GM12878 (cell line): ENCODE results near the gene ELOVL5. TPM values are rescaled to one million over a fixed set of nuclear protein-coding genes. Genes with fewer than 3 reads are reported as not detected.

Experiments used
- ATF7 ChIP-seq: fragments of 450-650 bp; IDR thresholded peaks from 2 replicates; pipeline ENCODE4 v1.6.1; 2016; ENCODE audit warnings: low read depth, mild to moderate bottlenecking
- BACH1 ChIP-seq: fragments of 450-650 bp; IDR thresholded peaks from 2 replicates; pipeline ENCODE4 v1.6.1; 2017; ENCODE audit warnings: mild to moderate bottlenecking, borderline replicate concordance
- CREM ChIP-seq: IDR thresholded peaks from 2 replicates; pipeline ENCODE4 v1.6.1; 2014; ENCODE audit warnings: antibody characterized with exemption, low read depth
- IKZF2 ChIP-seq, 2 experiments: fragments of 450-650 bp; IDR thresholded peaks; 2 replicates each; pipeline ENCODE4 v1.6.1; 2017; ENCODE audit warnings: mild to moderate bottlenecking in 2 of 2, moderate library complexity in 2 of 2
- KLF5 ChIP-seq: fragments of 450-650 bp; IDR thresholded peaks from 2 replicates; pipeline ENCODE4 v1.6.1; 2014; ENCODE audit warnings: mild to moderate bottlenecking; ENCODE audit not compliant: partially characterized antibody
- LARP7 ChIP-seq: fragments of 450-650 bp; IDR thresholded peaks from 2 replicates; pipeline ENCODE4 v1.6.1; 2017; ENCODE audit warnings: mild to moderate bottlenecking
- MTA2 ChIP-seq: fragments of 450-650 bp; IDR thresholded peaks from 2 replicates; pipeline ENCODE4 v1.6.1; 2016; ENCODE audit warnings: low read depth, mild to moderate bottlenecking, moderate library complexity
- RUNX3 ChIP-seq: IDR thresholded peaks from 2 replicates; pipeline ENCODE4 v1.6.1; 2012; ENCODE audit warnings: low read length, inconsistent platforms
- SIN3A ChIP-seq: IDR thresholded peaks from 2 replicates; pipeline ENCODE4 v1.6.1; 2012; ENCODE audit warnings: low read depth, low read length, improper control_type of control experiment
- TARDBP ChIP-seq: IDR thresholded peaks from 2 replicates; pipeline ENCODE4 v1.6.1; 2016; ENCODE audit warnings: borderline replicate concordance
- TCF12 ChIP-seq: IDR thresholded peaks from 2 replicates; pipeline ENCODE4 v1.6.1; 2011; ENCODE audit warnings: low read depth, mild to moderate bottlenecking, low read length
- ZNF217 ChIP-seq: fragments of 450-650 bp; IDR thresholded peaks from 2 replicates; pipeline ENCODE4 v1.6.1; 2017; ENCODE audit warnings: antibody characterized with exemption, mild to moderate bottlenecking
- ZNF274 ChIP-seq: IDR thresholded peaks from one replicate; pipeline ENCODE4 v1.8.0; 2011; ENCODE audit not compliant: insufficient read length, insufficient read depth
- ZZZ3 ChIP-seq: IDR thresholded peaks from 2 replicates; pipeline ENCODE4 v1.6.1; 2011; ENCODE audit warnings: low read depth; ENCODE audit not compliant: control insufficient read depth, insufficient read length
- polyA plus RNA-seq, 11 experiments: library from polyadenylated mRNA; depleted of rRNA in 4 of 11; unstranded in 6 of 11; stranded (reverse) in 5 of 11; fragments of >200 nt; fragmentation: Nextera tagmentation in 4 of 11; fragmentation: Illumina TruSeq in 1 of 11; extraction: Ambion mirVana in 4 of 11; extraction: Trizol in 1 of 11; gene quantifications; 1 replicate in 1 of 11; 2 replicates in 10 of 11; pipeline versions ENCODE4 v1.2.1 to v1.2.3, GENCODE V29; 2011 to 2016; ENCODE audit warnings: inconsistent platforms in 2 of 11, missing spikeins in 2 of 11, low read depth in 1 of 11
- total RNA-seq, 4 experiments: library from RNA; depleted of rRNA in 3 of 4; stranded (reverse); fragments of >200 nt in 3 of 4; fragmentation: Illumina TruSeq in 1 of 4; extraction: Trizol in 1 of 4; gene quantifications; 2 replicates each; pipeline versions ENCODE4 v1.2.1 to v1.2.3, GENCODE V29; 2013 to 2021
- TF ChIP-seq, protein P1 (sequence below): fragments of 450-650 bp; IDR thresholded peaks from 2 replicates; pipeline ENCODE4 v1.6.1; 2016; ENCODE audit warnings: mild to moderate bottlenecking
- TF ChIP-seq, protein P2 (sequence below): fragments of 450-650 bp; IDR thresholded peaks from 2 replicates; pipeline ENCODE4 v1.6.1; 2017; ENCODE audit warnings: mild to moderate bottlenecking, low read depth, inconsistent platforms; ENCODE audit not compliant: poor library complexity, severe bottlenecking
- TF ChIP-seq, protein P3 (sequence below): IDR thresholded peaks from 2 replicates; pipeline ENCODE4 v1.6.1; 2011; ENCODE audit warnings: borderline replicate concordance, low read depth, mild to moderate bottlenecking, moderate library complexity, mixed read lengths, low read length; ENCODE audit not compliant: insufficient read depth; ENCODE audit errors: extremely low read length
- TF ChIP-seq, protein P4 (sequence below): fragments of 450-650 bp; formaldehyde crosslinking; IDR thresholded peaks from 2 replicates; pipeline ENCODE4 v1.5.0; 2022; ENCODE audit warnings: mild to moderate bottlenecking, missing genetic modification characterization
- TF ChIP-seq, protein P5 (sequence below): fragments of 150-350 bp; IDR thresholded peaks from 2 replicates; pipeline ENCODE4 v1.6.1; 2014; ENCODE audit warnings: mild to moderate bottlenecking, low read depth, low read length
- TF ChIP-seq, protein P6 (sequence below): IDR thresholded peaks from 2 replicates; pipeline ENCODE4 v1.6.1; 2012; ENCODE audit warnings: low read depth, low read length, improper control_type of control experiment

Gene ELOVL5
- total and polyA plus RNA-seq, 10 of the 15 experiments (the other 5 are each of a cell fraction or from before 2014, with no cell fraction given) = 156 to 241 (median 196) TPM

DNA sequence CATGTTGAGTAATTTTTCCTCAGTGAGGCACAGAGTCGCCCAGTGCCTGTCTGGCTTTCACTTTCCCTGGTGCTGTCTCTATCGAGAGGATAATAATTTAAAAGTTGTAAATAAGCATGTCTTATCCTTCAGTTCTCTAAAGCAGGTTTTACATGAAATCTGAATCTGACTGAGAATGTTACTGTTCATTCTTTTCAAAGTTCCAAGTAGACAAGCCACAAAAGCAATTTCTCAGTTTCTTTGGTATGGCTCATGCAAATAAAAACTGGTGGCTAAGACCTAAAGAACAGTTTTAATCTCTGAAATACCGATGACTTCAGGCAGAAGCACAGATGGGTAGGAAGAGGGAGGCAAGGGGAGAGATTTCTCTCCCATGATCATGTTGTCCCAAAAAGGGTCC is 112.5 kb downstream of the ELOVL5 start (continued):
- TF ChIP-seq, protein P1, sequence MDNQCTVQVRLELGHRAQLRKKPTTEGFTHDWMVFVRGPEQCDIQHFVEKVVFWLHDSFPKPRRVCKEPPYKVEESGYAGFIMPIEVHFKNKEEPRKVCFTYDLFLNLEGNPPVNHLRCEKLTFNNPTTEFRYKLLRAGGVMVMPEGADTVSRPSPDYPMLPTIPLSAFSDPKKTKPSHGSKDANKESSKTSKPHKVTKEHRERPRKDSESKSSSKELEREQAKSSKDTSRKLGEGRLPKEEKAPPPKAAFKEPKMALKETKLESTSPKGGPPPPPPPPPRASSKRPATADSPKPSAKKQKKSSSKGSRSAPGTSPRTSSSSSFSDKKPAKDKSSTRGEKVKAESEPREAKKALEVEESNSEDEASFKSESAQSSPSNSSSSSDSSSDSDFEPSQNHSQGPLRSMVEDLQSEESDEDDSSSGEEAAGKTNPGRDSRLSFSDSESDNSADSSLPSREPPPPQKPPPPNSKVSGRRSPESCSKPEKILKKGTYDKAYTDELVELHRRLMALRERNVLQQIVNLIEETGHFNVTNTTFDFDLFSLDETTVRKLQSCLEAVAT = no peak; the same call in 1 of the 2 replicates
- no peak for TF ChIP-seq KLF5
- TF ChIP-seq LARP7 = no peak
- TF ChIP-seq CREM = no peak
- TF ChIP-seq TCF12 = no peak
- TF ChIP-seq, protein P2, sequence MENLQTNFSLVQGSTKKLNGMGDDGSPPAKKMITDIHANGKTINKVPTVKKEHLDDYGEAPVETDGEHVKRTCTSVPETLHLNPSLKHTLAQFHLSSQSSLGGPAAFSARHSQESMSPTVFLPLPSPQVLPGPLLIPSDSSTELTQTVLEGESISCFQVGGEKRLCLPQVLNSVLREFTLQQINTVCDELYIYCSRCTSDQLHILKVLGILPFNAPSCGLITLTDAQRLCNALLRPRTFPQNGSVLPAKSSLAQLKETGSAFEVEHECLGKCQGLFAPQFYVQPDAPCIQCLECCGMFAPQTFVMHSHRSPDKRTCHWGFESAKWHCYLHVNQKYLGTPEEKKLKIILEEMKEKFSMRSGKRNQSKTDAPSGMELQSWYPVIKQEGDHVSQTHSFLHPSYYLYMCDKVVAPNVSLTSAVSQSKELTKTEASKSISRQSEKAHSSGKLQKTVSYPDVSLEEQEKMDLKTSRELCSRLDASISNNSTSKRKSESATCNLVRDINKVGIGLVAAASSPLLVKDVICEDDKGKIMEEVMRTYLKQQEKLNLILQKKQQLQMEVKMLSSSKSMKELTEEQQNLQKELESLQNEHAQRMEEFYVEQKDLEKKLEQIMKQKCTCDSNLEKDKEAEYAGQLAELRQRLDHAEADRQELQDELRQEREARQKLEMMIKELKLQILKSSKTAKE = peak; percentile 34
- peak; percentile 10 to 36; a peak in 3 of 4 replicates for TF ChIP-seq IKZF2 (IDR thresholded peaks at IDR 0.05)
- TF ChIP-seq, protein P3, sequence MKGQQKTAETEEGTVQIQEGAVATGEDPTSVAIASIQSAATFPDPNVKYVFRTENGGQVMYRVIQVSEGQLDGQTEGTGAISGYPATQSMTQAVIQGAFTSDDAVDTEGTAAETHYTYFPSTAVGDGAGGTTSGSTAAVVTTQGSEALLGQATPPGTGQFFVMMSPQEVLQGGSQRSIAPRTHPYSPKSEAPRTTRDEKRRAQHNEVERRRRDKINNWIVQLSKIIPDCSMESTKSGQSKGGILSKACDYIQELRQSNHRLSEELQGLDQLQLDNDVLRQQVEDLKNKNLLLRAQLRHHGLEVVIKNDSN = no peak
- no peak for TF ChIP-seq MTA2
- TF ChIP-seq SIN3A = no peak
- TF ChIP-seq TARDBP = no peak
- no peak for TF ChIP-seq ZNF274
- TF ChIP-seq BACH1 = no peak
- TF ChIP-seq, protein P4, sequence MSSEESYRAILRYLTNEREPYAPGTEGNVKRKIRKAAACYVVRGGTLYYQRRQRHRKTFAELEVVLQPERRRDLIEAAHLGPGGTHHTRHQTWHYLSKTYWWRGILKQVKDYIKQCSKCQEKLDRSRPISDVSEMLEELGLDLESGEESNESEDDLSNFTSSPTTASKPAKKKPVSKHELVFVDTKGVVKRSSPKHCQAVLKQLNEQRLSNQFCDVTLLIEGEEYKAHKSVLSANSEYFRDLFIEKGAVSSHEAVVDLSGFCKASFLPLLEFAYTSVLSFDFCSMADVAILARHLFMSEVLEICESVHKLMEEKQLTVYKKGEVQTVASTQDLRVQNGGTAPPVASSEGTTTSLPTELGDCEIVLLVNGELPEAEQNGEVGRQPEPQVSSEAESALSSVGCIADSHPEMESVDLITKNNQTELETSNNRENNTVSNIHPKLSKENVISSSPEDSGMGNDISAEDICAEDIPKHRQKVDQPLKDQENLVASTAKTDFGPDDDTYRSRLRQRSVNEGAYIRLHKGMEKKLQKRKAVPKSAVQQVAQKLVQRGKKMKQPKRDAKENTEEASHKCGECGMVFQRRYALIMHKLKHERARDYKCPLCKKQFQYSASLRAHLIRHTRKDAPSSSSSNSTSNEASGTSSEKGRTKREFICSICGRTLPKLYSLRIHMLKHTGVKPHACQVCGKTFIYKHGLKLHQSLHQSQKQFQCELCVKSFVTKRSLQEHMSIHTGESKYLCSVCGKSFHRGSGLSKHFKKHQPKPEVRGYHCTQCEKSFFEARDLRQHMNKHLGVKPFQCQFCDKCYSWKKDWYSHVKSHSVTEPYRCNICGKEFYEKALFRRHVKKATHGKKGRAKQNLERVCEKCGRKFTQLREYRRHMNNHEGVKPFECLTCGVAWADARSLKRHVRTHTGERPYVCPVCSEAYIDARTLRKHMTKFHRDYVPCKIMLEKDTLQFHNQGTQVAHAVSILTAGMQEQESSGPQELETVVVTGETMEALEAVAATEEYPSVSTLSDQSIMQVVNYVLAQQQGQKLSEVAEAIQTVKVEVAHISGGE = no peak
- TF ChIP-seq, protein P5, sequence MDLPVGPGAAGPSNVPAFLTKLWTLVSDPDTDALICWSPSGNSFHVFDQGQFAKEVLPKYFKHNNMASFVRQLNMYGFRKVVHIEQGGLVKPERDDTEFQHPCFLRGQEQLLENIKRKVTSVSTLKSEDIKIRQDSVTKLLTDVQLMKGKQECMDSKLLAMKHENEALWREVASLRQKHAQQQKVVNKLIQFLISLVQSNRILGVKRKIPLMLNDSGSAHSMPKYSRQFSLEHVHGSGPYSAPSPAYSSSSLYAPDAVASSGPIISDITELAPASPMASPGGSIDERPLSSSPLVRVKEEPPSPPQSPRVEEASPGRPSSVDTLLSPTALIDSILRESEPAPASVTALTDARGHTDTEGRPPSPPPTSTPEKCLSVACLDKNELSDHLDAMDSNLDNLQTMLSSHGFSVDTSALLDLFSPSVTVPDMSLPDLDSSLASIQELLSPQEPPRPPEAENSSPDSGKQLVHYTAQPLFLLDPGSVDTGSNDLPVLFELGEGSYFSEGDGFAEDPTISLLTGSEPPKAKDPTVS = no peak
- TF ChIP-seq ATF7 = 0 out of 2 replicates have a peak, but pooled peaks have one; percentile 33
- no peak for TF ChIP-seq ZZZ3
- TF ChIP-seq RUNX3 = peak; percentile 71
- no peak for TF ChIP-seq ZNF217
- TF ChIP-seq, protein P6, sequence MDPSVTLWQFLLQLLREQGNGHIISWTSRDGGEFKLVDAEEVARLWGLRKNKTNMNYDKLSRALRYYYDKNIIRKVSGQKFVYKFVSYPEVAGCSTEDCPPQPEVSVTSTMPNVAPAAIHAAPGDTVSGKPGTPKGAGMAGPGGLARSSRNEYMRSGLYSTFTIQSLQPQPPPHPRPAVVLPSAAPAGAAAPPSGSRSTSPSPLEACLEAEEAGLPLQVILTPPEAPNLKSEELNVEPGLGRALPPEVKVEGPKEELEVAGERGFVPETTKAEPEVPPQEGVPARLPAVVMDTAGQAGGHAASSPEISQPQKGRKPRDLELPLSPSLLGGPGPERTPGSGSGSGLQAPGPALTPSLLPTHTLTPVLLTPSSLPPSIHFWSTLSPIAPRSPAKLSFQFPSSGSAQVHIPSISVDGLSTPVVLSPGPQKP = no peak
